HepG2 (cell line): ENCODE measurements around the gene OTUD7B. TPM values are rescaled to one million over a fixed set of nuclear protein-coding genes. Genes with fewer than 3 reads are reported as not detected.

Experiments used
- ATF4 ChIP-seq, 2 experiments: fragments of 450-650 bp in 1 of 2; sonication (generic) in 1 of 2; formaldehyde crosslinking; IDR thresholded peaks; 2 replicates each; pipeline versions ENCODE4 v1.5.0 to v1.8.0; 2020 to 2022; ENCODE audit warnings: mild to moderate bottlenecking in 1 of 2, missing genetic modification reagents in 1 of 2
- CBFB ChIP-seq: sonication (generic); formaldehyde crosslinking; IDR thresholded peaks from 2 replicates; pipeline ENCODE4 v1.4.0; 2020; ENCODE audit warnings: missing genetic modification reagents
- DMAP1 ChIP-seq: IDR thresholded peaks from 2 replicates; pipeline ENCODE4 v1.6.1; 2016
- IRF2 ChIP-seq: IDR thresholded peaks from 2 replicates; pipeline ENCODE4 v1.6.1; 2018; ENCODE audit warnings: missing genetic modification reagents, missing compliant biosample characterization
- MAZ ChIP-seq, 2 experiments: sonication (generic) in 1 of 2; formaldehyde crosslinking in 1 of 2; IDR thresholded peaks; 2 replicates each; pipeline versions ENCODE4 v1.5.0 to v1.6.1; 2012 to 2020; ENCODE audit warnings: low read depth in 2 of 2, mild to moderate bottlenecking in 2 of 2, borderline replicate concordance in 1 of 2, improper control_type of control experiment in 1 of 2, low read length in 1 of 2, missing genetic modification reagents in 1 of 2, moderate library complexity in 1 of 2
- MXD4 ChIP-seq: IDR thresholded peaks from 2 replicates; pipeline ENCODE4 v1.6.1; 2016; ENCODE audit warnings: mild to moderate bottlenecking, missing biosample characterization, missing genetic modification reagents
- NCOA1 ChIP-seq: sonication (generic); formaldehyde crosslinking; IDR thresholded peaks from 2 replicates; pipeline ENCODE4 v1.9.0; 2021; ENCODE audit warnings: missing genetic modification reagents
- NFYC ChIP-seq: IDR thresholded peaks from 2 replicates; pipeline ENCODE4 v1.6.1; 2016; ENCODE audit warnings: missing genetic modification reagents, missing compliant biosample characterization
- PCBP2 ChIP-seq: fragments of 200-400 bp; formaldehyde crosslinking; optimal IDR thresholded peaks from 2 replicates; pipeline ENCODE3; 2018; ENCODE audit warnings: low read length, low read depth; ENCODE audit not compliant: poor library complexity, severe bottlenecking
- RARG ChIP-seq: sonication (generic); formaldehyde crosslinking; IDR thresholded peaks from 2 replicates; pipeline ENCODE4 v1.4.0; 2020; ENCODE audit warnings: low read depth, mild to moderate bottlenecking, missing genetic modification reagents
- REXO4 ChIP-seq: sonication (generic); formaldehyde crosslinking; IDR thresholded peaks from 2 replicates; pipeline ENCODE4 v1.8.0; 2022; ENCODE audit warnings: missing genetic modification reagents, mild to moderate bottlenecking, borderline replicate concordance
- RNF2 ChIP-seq: fragments of 450-650 bp; conservative IDR thresholded peaks from 2 replicates; pipeline ENCODE4 v1.6.1; 2016; ENCODE audit warnings: low read depth
- SAFB2 ChIP-seq: sonication (generic); formaldehyde crosslinking; IDR thresholded peaks from 2 replicates; pipeline ENCODE4 v1.5.1; 2020; ENCODE audit warnings: missing genetic modification reagents, low read depth, mild to moderate bottlenecking, borderline replicate concordance
- THAP8 ChIP-seq: sonication (generic); formaldehyde crosslinking; IDR thresholded peaks from 2 replicates; pipeline ENCODE4 v1.5.1; 2020; ENCODE audit warnings: missing genetic modification reagents, mild to moderate bottlenecking, borderline replicate concordance
- TRIM24 ChIP-seq: sonication (generic); formaldehyde crosslinking; IDR thresholded peaks from 2 replicates; pipeline ENCODE4 v1.8.0; 2022; ENCODE audit warnings: mild to moderate bottlenecking, missing genetic modification reagents
- ZNF263 ChIP-seq: sonication (generic); formaldehyde crosslinking; IDR thresholded peaks from 2 replicates; pipeline ENCODE4 v1.4.0; 2020; ENCODE audit warnings: missing genetic modification reagents
- ZNF274 ChIP-seq: sonication (generic); formaldehyde crosslinking; IDR thresholded peaks from 2 replicates; pipeline ENCODE4 v1.5.1; 2020; ENCODE audit warnings: mild to moderate bottlenecking, missing genetic modification reagents
- ZNF549 ChIP-seq: sonication (generic); formaldehyde crosslinking; IDR thresholded peaks from 2 replicates; pipeline ENCODE4 v1.5.0; 2020; ENCODE audit warnings: missing genetic modification reagents
- ZNF572 ChIP-seq: sonication (generic); formaldehyde crosslinking; IDR thresholded peaks from 2 replicates; pipeline ENCODE4 v1.5.1; 2020; ENCODE audit warnings: mild to moderate bottlenecking, missing genetic modification reagents
- ZNF652 ChIP-seq: IDR thresholded peaks from 2 replicates; pipeline ENCODE4 v1.6.1; 2016; ENCODE audit warnings: low read depth, borderline replicate concordance
- ZNF720 ChIP-seq: sonication (generic); formaldehyde crosslinking; IDR thresholded peaks from 2 replicates; pipeline ENCODE4 v1.4.0; 2020; ENCODE audit warnings: missing genetic modification reagents
- ZNF788 ChIP-seq: sonication (generic); formaldehyde crosslinking; IDR thresholded peaks from 2 replicates; pipeline ENCODE4 v1.5.0; 2020; ENCODE audit warnings: mild to moderate bottlenecking, missing genetic modification reagents, borderline replicate concordance
- ZNF841 ChIP-seq: sonication (generic); formaldehyde crosslinking; IDR thresholded peaks from 2 replicates; pipeline ENCODE4 v1.8.1; 2023; ENCODE audit warnings: missing genetic modification reagents, borderline replicate concordance
- polyA plus RNA-seq, 8 experiments: library from polyadenylated mRNA; depleted of rRNA in 3 of 8; stranded (reverse) in 7 of 8; unstranded in 1 of 8; fragments of >200 nt; fragmentation: Illumina TruSeq in 4 of 8; extraction: Trizol in 4 of 8; gene quantifications; 2 replicates each; pipeline versions ENCODE4 v1.2.1 to v1.2.3, GENCODE V29; 2011 to 2016; ENCODE audit warnings: low read depth in 4 of 8, missing spikeins in 1 of 8, mixed read lengths in 1 of 8; ENCODE audit not compliant: insufficient read depth in 1 of 8
- total RNA-seq, 5 experiments: library from RNA; depleted of rRNA; stranded (reverse); fragments of >200 nt; fragmentation: Illumina TruSeq; extraction: Trizol; gene quantifications; 2 replicates each; pipeline ENCODE4 v1.2.3, GENCODE V29; 2016; ENCODE audit warnings: low read depth in 1 of 5
- TF ChIP-seq, protein P1 (sequence below): sonication (generic); formaldehyde crosslinking; IDR thresholded peaks from 2 replicates; pipeline ENCODE4 v1.4.0; 2020; ENCODE audit warnings: missing genetic modification reagents
- TF ChIP-seq, protein P2 (sequence below): sonication (generic); formaldehyde crosslinking; IDR thresholded peaks from 2 replicates; pipeline ENCODE4 v1.4.0; 2020; ENCODE audit warnings: low read depth, mild to moderate bottlenecking, missing genetic modification reagents
- TF ChIP-seq, protein P3 (sequence below): IDR thresholded peaks from 2 replicates; pipeline ENCODE4 v1.6.1; 2016

OTUD7B gene
- total and polyA plus RNA-seq, 2 of the 13 experiments (the other 11 are each of a cell fraction or from before 2014, with no cell fraction given), result 5.1 to 11.2 TPM

- peak in 1 of 2 experiments; percentile 62; a peak in 2 of 4 replicates for TF ChIP-seq ATF4 (CRISPR knock-in tag; IDR thresholded peaks at IDR 0.05)
- no peak for TF ChIP-seq THAP8 (CRISPR knock-in tag)
- TF ChIP-seq SAFB2 (CRISPR knock-in tag), result no peak
- TF ChIP-seq NFYC (CRISPR knock-in tag), result 0 out of 2 replicates have a peak, but pooled peaks have one; percentile 43
- TF ChIP-seq, protein P1, sequence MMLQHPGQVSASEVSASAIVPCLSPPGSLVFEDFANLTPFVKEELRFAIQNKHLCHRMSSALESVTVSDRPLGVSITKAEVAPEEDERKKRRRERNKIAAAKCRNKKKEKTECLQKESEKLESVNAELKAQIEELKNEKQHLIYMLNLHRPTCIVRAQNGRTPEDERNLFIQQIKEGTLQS (CRISPR knock-in tag), result no peak
- TF ChIP-seq ZNF263 (CRISPR knock-in tag), result 0 out of 2 replicates have a peak, but pooled peaks have one; percentile 12
- no peak for TF ChIP-seq REXO4
- TF ChIP-seq ZNF652 (CRISPR knock-in tag), result 0 out of 2 replicates have a peak, but pooled peaks have one; percentile 6
- TF ChIP-seq ZNF841 (CRISPR knock-in tag), result no peak
- no peak for TF ChIP-seq ZNF549
- TF ChIP-seq NCOA1 (CRISPR knock-in tag), result 0 out of 2 replicates have a peak, but pooled peaks have one; percentile 67
- no peak for TF ChIP-seq PCBP2
- TF ChIP-seq CBFB, result peak; percentile 73
- no peak; the same call in 1 of the 2 replicates for TF ChIP-seq MAZ (IDR thresholded peaks at IDR 0.05; ENCODE audit: borderline replicate concordance, low read depth, low read length)
- peak; percentile 26; the same call in 1 of the 2 replicates for TF ChIP-seq MAZ (CRISPR knock-in tag; IDR thresholded peaks at IDR 0.05; ENCODE audit: low read depth)
- TF ChIP-seq IRF2 (CRISPR knock-in tag), result peak; percentile 89
- peak; percentile 66; the same call in 1 of the 2 replicates for TF ChIP-seq DMAP1 (CRISPR knock-in tag)
- TF ChIP-seq MXD4 (CRISPR knock-in tag), result no peak
- TF ChIP-seq RNF2, result no peak
- TF ChIP-seq TRIM24 (CRISPR knock-in tag), result no peak
- TF ChIP-seq ZNF274 (CRISPR knock-in tag), result no peak
- no peak for TF ChIP-seq ZNF572 (CRISPR knock-in tag)
- TF ChIP-seq RARG (CRISPR knock-in tag), result no peak
- TF ChIP-seq, protein P2, sequence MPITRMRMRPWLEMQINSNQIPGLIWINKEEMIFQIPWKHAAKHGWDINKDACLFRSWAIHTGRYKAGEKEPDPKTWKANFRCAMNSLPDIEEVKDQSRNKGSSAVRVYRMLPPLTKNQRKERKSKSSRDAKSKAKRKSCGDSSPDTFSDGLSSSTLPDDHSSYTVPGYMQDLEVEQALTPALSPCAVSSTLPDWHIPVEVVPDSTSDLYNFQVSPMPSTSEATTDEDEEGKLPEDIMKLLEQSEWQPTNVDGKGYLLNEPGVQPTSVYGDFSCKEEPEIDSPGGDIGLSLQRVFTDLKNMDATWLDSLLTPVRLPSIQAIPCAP (CRISPR knock-in tag), result no peak
- peak; percentile 77; the same call in 1 of the 2 replicates for TF ChIP-seq ZNF788
- TF ChIP-seq ZNF720 (CRISPR knock-in tag), result no peak
- TF ChIP-seq, protein P3, sequence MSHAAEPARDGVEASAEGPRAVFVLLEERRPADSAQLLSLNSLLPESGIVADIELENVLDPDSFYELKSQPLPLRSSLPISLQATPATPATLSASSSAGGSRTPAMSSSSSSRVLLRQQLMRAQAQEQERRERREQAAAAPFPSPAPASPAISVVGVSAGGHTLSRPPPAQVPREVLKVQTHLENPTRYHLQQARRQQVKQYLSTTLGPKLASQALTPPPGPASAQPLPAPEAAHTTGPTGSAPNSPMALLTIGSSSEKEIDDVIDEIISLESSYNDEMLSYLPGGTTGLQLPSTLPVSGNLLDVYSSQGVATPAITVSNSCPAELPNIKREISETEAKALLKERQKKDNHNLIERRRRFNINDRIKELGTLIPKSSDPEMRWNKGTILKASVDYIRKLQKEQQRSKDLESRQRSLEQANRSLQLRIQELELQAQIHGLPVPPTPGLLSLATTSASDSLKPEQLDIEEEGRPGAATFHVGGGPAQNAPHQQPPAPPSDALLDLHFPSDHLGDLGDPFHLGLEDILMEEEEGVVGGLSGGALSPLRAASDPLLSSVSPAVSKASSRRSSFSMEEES (CRISPR knock-in tag), result no peak
These were observed 82.7 kb downstream of the OTUD7B start, which contains the start of gene SF3B4 (continued) for GRCh38 chr1:149927563-149928400.
